ENCODE results near the gene TAS2R41. TPM values are rescaled to one million over a fixed set of nuclear protein-coding genes. Genes with fewer than 3 reads are reported as not detected.
"Not testable (repeated sequence)": the region's sequence is repeated elsewhere in the genome, so short reads cannot be mapped to it uniquely, and the experiment has no call there.

TAS2R41 gene
- total and polyA plus RNA-seq, 7 donors: 1.6 TPM; not detected in 6

DNA sequence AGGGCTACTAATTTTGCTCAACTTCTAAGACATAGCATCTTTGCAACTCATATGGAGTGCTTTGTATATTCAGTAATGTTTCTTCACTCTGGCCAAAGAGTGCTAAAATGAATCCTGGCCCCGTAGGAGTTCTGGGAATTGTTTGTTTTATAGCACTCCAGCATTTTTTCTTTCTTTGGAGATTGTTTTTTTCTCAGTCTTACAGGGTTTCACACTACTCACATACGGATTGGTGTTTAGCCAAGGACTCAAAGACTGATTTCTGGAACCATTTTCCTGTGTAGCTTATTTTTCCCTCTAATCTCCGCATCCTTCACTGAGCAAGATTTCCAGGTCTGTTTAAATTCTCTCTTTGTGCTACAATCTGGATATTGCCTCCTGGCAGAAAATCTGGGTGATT, 6.4 kb downstream of the TAS2R41 start:
- Histone ChIP-seq H3K27ac (no peak overlapping the region), H3K9me3 (no peaks in the 10 kb centered on the region), H3K36me3 (no peaks in the 10 kb centered on the region), H3K4me1 (no peaks in the 10 kb centered on the region), H3K4me3 (no peak overlapping the region), H3K27me3 (no peaks in the 10 kb centered on the region)
- DNase-seq: no peak
- intact Hi-C loops (cut with DNase I): no loop called here
- TF ChIP-seq POLR2A (IDR thresholded peaks at IDR 0.05) (no peak), POLR2AphosphoS5 (IDR thresholded peaks at IDR 0.05) (no peak), EP300 (IDR thresholded peaks at IDR 0.05) (no peak)
- TF ChIP-seq, protein P1, sequence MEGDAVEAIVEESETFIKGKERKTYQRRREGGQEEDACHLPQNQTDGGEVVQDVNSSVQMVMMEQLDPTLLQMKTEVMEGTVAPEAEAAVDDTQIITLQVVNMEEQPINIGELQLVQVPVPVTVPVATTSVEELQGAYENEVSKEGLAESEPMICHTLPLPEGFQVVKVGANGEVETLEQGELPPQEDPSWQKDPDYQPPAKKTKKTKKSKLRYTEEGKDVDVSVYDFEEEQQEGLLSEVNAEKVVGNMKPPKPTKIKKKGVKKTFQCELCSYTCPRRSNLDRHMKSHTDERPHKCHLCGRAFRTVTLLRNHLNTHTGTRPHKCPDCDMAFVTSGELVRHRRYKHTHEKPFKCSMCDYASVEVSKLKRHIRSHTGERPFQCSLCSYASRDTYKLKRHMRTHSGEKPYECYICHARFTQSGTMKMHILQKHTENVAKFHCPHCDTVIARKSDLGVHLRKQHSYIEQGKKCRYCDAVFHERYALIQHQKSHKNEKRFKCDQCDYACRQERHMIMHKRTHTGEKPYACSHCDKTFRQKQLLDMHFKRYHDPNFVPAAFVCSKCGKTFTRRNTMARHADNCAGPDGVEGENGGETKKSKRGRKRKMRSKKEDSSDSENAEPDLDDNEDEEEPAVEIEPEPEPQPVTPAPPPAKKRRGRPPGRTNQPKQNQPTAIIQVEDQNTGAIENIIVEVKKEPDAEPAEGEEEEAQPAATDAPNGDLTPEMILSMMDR (IDR thresholded peaks at IDR 0.05): no peak
- 75 to 76% methylated on average over 3 of the region's 3 CpGs for WGBS, 2 donors

DNA sequence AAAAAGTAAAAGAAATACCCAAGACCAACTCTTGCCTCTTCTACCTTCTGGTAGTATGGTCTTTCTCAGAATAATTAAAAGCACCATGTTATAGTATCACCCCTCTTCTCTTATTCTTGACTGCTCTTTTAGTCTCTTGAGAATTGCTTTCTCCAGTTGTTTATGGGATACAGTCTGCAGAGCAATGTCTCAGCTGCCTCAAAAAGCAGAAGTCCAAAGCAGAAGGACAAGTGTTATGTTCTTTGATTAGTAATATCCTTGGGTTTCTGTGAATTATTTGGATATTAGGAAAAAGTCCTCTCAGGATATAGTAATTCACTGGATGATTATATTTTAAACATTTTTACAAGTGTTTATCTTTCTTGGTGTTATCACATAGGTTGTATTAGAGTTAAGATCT, 7.4 kb downstream of the TAS2R41 start:
- Histone ChIP-seq H3K27ac (no peak overlapping the region), H3K9me3 (no peaks in the 10 kb centered on the region), H3K4me3 (no peak overlapping the region), H3K36me3 (no peaks in the 10 kb centered on the region), H3K4me1 (no peaks in the 10 kb centered on the region), H3K27me3 (no peaks in the 10 kb centered on the region)
- no peak for DNase-seq
- TF ChIP-seq EP300 (IDR thresholded peaks at IDR 0.05): no peak
- TF ChIP-seq, protein P1 (IDR thresholded peaks at IDR 0.05): no peak
- TF ChIP-seq POLR2AphosphoS5 (IDR thresholded peaks at IDR 0.05): no peak
- TF ChIP-seq POLR2A (IDR thresholded peaks at IDR 0.05): no peak
- intact Hi-C loops (cut with DNase I): no loop called here

DNA sequence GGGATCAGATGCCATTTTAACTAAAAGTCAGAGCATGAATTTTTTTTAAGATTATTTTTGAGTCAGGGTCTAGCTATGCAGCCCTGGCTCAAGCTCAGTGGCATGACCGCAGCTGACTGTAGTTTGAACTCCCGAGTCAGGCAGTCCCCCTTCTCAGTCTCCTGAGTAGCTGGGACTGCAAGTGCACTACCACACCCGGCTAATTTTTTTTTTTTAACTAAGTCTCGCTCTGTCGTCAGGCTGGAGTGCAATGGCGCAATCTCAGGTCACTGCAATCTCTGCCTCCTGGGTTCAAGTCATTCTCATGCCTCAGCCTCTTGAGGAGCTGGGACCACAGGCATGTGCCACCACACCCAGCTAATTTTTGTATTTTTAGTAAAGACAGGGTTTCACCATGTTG, 7.8 kb downstream of the TAS2R41 start:
- intact Hi-C loops (cut with DNase I): no loop called here
- TF ChIP-seq POLR2A (IDR thresholded peaks at IDR 0.05): no peak
- TF ChIP-seq, protein P1 (IDR thresholded peaks at IDR 0.05): no peak
- TF ChIP-seq POLR2AphosphoS5 (IDR thresholded peaks at IDR 0.05): no peak
- no peak for TF ChIP-seq EP300 (IDR thresholded peaks at IDR 0.05)
- H3K4me1 ChIP-seq: no peaks in the 10 kb centered on the region

DNA sequence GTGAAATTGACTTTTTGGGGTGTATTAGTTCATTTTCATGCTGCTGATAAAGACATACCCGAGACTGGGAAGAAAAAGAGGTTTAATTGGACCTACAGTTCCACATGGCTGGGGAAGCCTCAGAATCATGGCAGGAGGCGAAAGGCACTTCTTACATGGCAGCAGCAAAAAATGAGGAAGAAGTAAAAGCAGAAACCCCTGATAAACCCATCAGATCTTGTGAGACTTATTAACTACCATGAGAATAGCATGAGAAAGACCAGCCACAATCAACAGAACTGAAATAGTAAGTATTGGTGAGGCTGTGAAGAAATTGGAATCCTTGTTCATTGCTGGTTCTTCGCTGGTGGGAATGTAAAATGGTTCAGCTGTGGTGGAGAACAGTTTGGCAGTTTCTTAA, 8.6 kb downstream of the TAS2R41 start:
- intact Hi-C loops (cut with DNase I); H3K36me3 ChIP-seq; H3K4me1 ChIP-seq; H3K27me3 ChIP-seq; H3K27ac ChIP-seq; H3K4me3 ChIP-seq; DNase-seq; H3K9me3 ChIP-seq: not testable (repeated sequence)
- WGBS, 2 donors: 90 to 96% methylated on average over 3 of the region's 3 CpGs

More for the DNA sequence above, 7.8 kb downstream of the TAS2R41 start:
- Histone ChIP-seq H3K9me3 (no peaks in the 10 kb centered on the region), H3K4me3 (no peak overlapping the region), H3K27ac (no peak overlapping the region), H3K27me3 (no peaks in the 10 kb centered on the region), H3K36me3 (no peaks in the 10 kb centered on the region)
- WGBS, 2 donors: 82 to 84% methylated on average over 6 of the region's 6 CpGs
- DNase-seq: no peak

DNA sequence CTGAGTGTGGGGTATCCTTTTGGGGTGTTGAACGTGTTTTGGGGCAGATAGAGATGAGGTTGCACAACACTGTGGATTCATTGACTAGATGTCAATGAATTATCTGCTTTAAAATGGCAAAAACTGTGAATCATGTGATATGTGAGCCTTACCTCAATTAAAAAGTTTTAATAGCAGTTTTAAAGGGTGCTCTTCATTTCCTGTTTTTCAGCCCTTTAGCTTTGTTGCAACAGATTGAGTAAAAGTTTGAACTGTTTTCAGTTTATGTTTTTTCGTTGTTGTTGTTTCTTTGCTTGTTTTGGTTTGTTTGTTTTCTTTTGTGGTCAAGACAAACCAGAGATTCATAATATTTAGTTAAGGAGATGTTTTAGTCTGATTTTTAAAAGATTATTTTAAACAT, 9.4 kb downstream of the TAS2R41 start:
- intact Hi-C loops (cut with DNase I): no loop called here
- DNase-seq: no peak
- Histone ChIP-seq H3K27me3 (no peaks in the 10 kb centered on the region), H3K4me3 (no peak overlapping the region), H3K4me1 (no peaks in the 10 kb centered on the region), H3K9me3 (no peaks in the 10 kb centered on the region), H3K36me3 (no peaks in the 10 kb centered on the region), H3K27ac (peak overlapping the region in 1 of 4 donors; percentile 38)
- TF ChIP-seq POLR2A (IDR thresholded peaks at IDR 0.05): no peak
- TF ChIP-seq, protein P1 (IDR thresholded peaks at IDR 0.05): no peak
- TF ChIP-seq EP300 (IDR thresholded peaks at IDR 0.05): no peak
- TF ChIP-seq POLR2AphosphoS5 (IDR thresholded peaks at IDR 0.05): no peak
- 60 to 73% methylated on average over 2 of the region's 2 CpGs for WGBS, 2 donors
